KMS-11 (cell line): ENCODE data around the gene FAM180A.

Experiments
- H2AFZ ChIP-seq: fragments of 200-600 bp; sonication (generic); 2 replicates; pipeline ENCODE4 v1.6.1; 2016; ENCODE audit warnings: antibody characterized with exemption, mixed run types, low read depth
- H3K27ac ChIP-seq: fragments of 200-600 bp; sonication (generic); 2 replicates; pipeline ENCODE4 v1.6.1; 2016; ENCODE audit warnings: mild to moderate bottlenecking, mixed run types
- H3K27me3 ChIP-seq: fragments of 200-600 bp; sonication (generic); 2 replicates; pipeline ENCODE4 v1.6.1; 2017; ENCODE audit warnings: mild to moderate bottlenecking, low read depth, mixed run types, moderate library complexity; ENCODE audit not compliant: insufficient read depth
- H3K36me3 ChIP-seq: fragments of 200-600 bp; sonication (generic); 2 replicates; pipeline ENCODE4 v1.6.1; 2017; ENCODE audit warnings: mild to moderate bottlenecking, mixed run types; ENCODE audit not compliant: insufficient read depth
- H3K4me1 ChIP-seq: fragments of 200-600 bp; sonication (generic); 2 replicates; pipeline ENCODE4 v1.6.1; 2016; ENCODE audit warnings: mild to moderate bottlenecking, low read depth, mixed run types; ENCODE audit not compliant: poor library complexity, severe bottlenecking
- H3K4me2 ChIP-seq: fragments of 200-600 bp; sonication (generic); 2 replicates; pipeline ENCODE4 v1.7.0; 2016; ENCODE audit warnings: mild to moderate bottlenecking, mixed run types
- H3K4me3 ChIP-seq: fragments of 200-600 bp; sonication (generic); IDR thresholded peaks from 2 replicates; pipeline ENCODE4 v1.6.1; 2017; ENCODE audit warnings: low read depth, low read length, mixed read lengths; ENCODE audit not compliant: insufficient read depth
- H3K79me2 ChIP-seq: fragments of 200-600 bp; sonication (generic); 2 replicates; pipeline ENCODE4 v1.6.1; 2016; ENCODE audit warnings: low read depth, mixed run types; ENCODE audit not compliant: insufficient read depth
- H3K9ac ChIP-seq: fragments of 200-600 bp; sonication (generic); 2 replicates; pipeline ENCODE4 v1.6.1; 2016; ENCODE audit warnings: mild to moderate bottlenecking, mixed run types
- H4K20me1 ChIP-seq: fragments of 200-600 bp; sonication (generic); 2 replicates; pipeline ENCODE4 v1.6.1; 2016; ENCODE audit warnings: mild to moderate bottlenecking, mixed run types; ENCODE audit not compliant: insufficient read depth
- TF ChIP-seq, protein P1 (sequence below): fragments of 200-600 bp; sonication (generic); conservative IDR thresholded peaks from 2 replicates; pipeline ENCODE4 v1.6.1; 2017; ENCODE audit warnings: low read depth, mild to moderate bottlenecking, antibody characterized with exemption, low read length, moderate library complexity, mixed read lengths

The FAM180A gene

DNA sequence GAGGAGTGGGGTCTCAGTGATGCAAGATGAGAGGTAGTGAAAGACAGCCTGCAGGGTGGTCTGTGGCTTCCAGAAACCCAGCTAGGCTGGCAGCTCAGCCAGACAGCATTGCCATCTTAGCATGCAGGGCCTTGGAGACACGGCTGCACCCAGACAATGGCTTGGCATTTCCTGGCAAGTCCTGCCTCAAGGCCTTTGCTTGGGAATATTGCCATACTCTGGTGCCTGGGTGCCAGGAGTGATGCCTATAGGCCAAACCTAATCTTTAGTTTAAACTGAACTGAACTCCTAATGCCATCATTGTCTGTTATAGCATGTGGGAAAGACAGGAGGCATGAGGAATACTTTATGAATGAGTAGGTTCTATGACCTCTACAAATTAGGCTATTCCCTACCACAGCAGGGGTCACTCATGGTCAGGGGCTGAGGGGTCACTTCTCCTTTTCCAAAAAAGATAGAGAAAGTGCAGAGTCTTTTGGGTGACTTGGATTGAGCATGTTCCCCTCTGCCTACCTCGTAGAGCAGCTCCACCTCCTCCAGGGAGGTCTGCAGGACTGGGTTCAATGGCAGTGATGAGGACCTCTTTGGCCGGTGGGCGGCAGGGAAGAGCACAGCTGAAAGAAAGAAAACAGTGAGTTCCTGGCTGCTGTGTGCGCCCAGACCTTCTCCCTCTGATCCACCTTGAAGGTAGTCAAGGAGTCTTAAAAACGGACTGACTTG lies 11.9 kb downstream of the FAM180A start:
- H3K36me3 ChIP-seq = no peaks in the 10 kb centered on the region
- H2AFZ ChIP-seq = no peak overlapping the region
- H3K79me2 ChIP-seq = no peaks in the 10 kb centered on the region
- no peak overlapping the region for H3K27ac ChIP-seq
- H3K9ac ChIP-seq = no peak overlapping the region
- no peaks in the 10 kb centered on the region for H3K4me1 ChIP-seq
- no peaks in the 10 kb centered on the region for H4K20me1 ChIP-seq
- no peak overlapping the region for H3K4me3 ChIP-seq
- H3K4me2 ChIP-seq = no peak overlapping the region
- TF ChIP-seq, protein P1, sequence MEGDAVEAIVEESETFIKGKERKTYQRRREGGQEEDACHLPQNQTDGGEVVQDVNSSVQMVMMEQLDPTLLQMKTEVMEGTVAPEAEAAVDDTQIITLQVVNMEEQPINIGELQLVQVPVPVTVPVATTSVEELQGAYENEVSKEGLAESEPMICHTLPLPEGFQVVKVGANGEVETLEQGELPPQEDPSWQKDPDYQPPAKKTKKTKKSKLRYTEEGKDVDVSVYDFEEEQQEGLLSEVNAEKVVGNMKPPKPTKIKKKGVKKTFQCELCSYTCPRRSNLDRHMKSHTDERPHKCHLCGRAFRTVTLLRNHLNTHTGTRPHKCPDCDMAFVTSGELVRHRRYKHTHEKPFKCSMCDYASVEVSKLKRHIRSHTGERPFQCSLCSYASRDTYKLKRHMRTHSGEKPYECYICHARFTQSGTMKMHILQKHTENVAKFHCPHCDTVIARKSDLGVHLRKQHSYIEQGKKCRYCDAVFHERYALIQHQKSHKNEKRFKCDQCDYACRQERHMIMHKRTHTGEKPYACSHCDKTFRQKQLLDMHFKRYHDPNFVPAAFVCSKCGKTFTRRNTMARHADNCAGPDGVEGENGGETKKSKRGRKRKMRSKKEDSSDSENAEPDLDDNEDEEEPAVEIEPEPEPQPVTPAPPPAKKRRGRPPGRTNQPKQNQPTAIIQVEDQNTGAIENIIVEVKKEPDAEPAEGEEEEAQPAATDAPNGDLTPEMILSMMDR = no peak
- H3K27me3 ChIP-seq = no peaks in the 10 kb centered on the region

DNA sequence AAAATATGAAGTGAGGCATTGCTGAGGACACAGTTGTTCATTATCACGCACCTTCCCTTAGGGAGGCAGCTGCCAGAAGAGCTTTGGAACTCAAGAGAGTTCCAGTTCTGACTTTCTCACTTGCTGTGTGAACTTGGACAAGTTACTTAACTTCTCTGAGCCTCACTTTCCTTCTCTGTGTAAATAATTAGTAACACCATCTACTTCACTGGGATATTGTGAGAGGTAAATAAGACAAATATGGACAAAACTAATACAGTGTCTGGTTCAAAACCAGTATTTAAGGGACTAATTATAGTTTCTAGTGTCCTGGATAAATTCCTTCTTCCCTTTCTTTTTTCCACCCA lies 14.3 kb downstream of the FAM180A start:
- H3K79me2 ChIP-seq = no peaks in the 10 kb centered on the region
- no peaks in the 10 kb centered on the region for H3K36me3 ChIP-seq
- no peaks in the 10 kb centered on the region for H3K27me3 ChIP-seq
- no peak overlapping the region for H2AFZ ChIP-seq
- TF ChIP-seq, protein P1 = no peak
- H3K27ac ChIP-seq = no peak overlapping the region
- no peaks in the 10 kb centered on the region for H4K20me1 ChIP-seq
- no peak overlapping the region for H3K4me3 ChIP-seq
- H3K4me1 ChIP-seq = no peaks in the 10 kb centered on the region
- no peak overlapping the region for H3K4me2 ChIP-seq
- no peak overlapping the region for H3K9ac ChIP-seq

DNA sequence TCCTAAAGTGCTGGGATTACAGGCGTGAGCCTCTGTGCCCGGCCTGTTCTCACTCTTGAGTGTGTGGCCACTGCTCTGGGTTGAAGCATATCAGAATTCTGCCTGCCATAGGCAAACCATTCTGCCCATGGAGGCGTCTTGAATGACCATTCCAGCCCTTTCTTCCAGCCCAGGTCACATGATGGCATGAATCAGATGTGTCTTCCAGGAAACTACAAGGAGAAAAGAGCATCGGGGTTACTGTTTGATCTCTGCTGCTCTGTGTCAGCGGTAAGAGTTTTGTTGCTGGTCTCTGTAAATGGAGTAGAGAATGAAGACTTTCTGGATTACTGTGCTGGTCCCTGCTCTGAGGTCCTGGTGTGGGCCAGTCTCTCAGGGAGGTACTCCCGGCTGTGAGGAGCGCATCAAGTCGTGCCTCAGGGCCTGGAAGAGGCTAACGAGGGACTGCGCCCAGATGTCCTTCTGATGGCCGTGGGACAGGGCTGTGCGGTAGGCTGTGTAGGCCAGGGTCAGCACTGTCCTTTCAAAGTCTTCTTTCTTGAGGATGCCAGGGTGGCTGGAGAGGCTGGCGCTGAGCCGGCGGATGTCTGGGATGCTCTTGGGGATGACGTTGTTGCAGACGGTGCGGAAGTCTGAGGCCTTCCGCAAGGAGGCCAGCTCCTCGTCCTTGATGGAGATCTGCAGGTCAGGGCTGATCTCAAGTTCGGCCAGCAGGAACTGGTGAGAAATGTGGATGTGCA lies 14.8 kb downstream of the FAM180A start:
- Histone ChIP-seq H4K20me1 (no peaks in the 10 kb centered on the region), H3K27me3 (no peaks in the 10 kb centered on the region), H3K27ac (no peak overlapping the region), H3K9ac (no peak overlapping the region), H3K4me2 (no peak overlapping the region), H3K36me3 (no peaks in the 10 kb centered on the region), H3K79me2 (no peaks in the 10 kb centered on the region), H3K4me1 (no peaks in the 10 kb centered on the region), H2AFZ (no peak overlapping the region), H3K4me3 (no peak overlapping the region)
- TF ChIP-seq, protein P1 = no peak

DNA sequence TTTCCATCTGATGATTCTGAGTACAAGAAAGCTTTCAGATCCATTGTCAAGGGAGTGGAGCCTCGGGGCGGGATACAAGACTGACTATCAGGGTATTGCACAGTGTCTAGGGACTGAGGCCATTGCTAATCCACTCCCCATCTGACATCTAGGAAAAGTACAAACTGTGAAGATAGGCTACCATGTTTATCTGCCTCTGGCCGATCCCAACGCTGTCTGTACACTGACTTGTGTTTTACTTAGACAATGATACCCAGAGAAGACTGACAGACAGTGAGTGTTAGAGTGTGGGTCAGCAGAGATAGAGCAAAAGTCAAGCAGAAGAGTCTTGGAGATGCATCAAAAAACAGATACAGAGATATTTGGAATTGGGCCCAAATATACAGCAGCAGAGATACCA lies 17.5 kb downstream of the FAM180A start:
- H3K27me3 ChIP-seq = no peaks in the 10 kb centered on the region
- H3K4me2 ChIP-seq = no peak overlapping the region
- no peaks in the 10 kb centered on the region for H3K4me1 ChIP-seq
- H3K79me2 ChIP-seq = no peaks in the 10 kb centered on the region
- TF ChIP-seq, protein P1 = no peak
- no peak overlapping the region for H3K4me3 ChIP-seq
- no peak overlapping the region for H2AFZ ChIP-seq
- no peak overlapping the region for H3K27ac ChIP-seq
- no peak overlapping the region for H3K9ac ChIP-seq
- no peaks in the 10 kb centered on the region for H4K20me1 ChIP-seq
- no peaks in the 10 kb centered on the region for H3K36me3 ChIP-seq
